ENCODE measurements around the gene ZBTB46. TPM values are rescaled to one million over a fixed set of nuclear protein-coding genes. Genes with fewer than 3 reads are reported as not detected.
A peak's percentile ranks its signal among the peaks of the same experiment; 100 is the strongest.

Gene ZBTB46
- total RNA-seq, 1 donor from 2014 or later = 13.8 TPM

GRCh38 chr20:63846128-63846771, 15.2 kb upstream of the ZBTB46 start:
- intact Hi-C loops (cut with DNase I) = loop anchor here (1.0 to 2.0 kb wide), 2 partner anchors 12 to 13 kb away; no protein-coding TSS in a partner anchor
- ATAC-seq = peak; percentile 83
- peak; percentile 84 for DNase-seq (ENCODE audit: missing footprints)

GRCh38 chr20:63844511-63844991, 13.5 kb upstream of the ZBTB46 start:
- DNase-seq (ENCODE audit: missing footprints) (no peak), ATAC-seq (no peak)
- intact Hi-C loops (cut with DNase I) = no loop called here

GRCh38 chr20:63843778-63844177, 12.7 kb upstream of the ZBTB46 start:
- DNase-seq (ENCODE audit: missing footprints) = no peak
- intact Hi-C loops (cut with DNase I) = no loop called here
- ATAC-seq = no peak

GRCh38 chr20:63843222-63843621, 12.2 kb upstream of the ZBTB46 start:
- ATAC-seq = no peak
- DNase-seq (ENCODE audit: missing footprints) = no peak
- intact Hi-C loops (cut with DNase I) = no loop called here

- intact Hi-C loops (cut with DNase I) = no loop called here
- ATAC-seq = no peak
- no peak for DNase-seq (ENCODE audit: missing footprints)
Observed at GRCh38 chr20:63842258-63842657, 11.2 kb upstream of the ZBTB46 start.

- ATAC-seq = no peak
- no peak for DNase-seq (ENCODE audit: missing footprints)
- intact Hi-C loops (cut with DNase I) = no loop called here
Observed at GRCh38 chr20:63840405-63840828, 9.4 kb upstream of the ZBTB46 start.

GRCh38 chr20:63839620-63840019, 8.6 kb upstream of the ZBTB46 start:
- intact Hi-C loops (cut with DNase I) = no loop called here
- no peak for ATAC-seq
- no peak for DNase-seq (ENCODE audit: missing footprints)

GRCh38 chr20:63837479-63837878, 6.4 kb upstream of the ZBTB46 start:
- DNase-seq (ENCODE audit: missing footprints) (no peak), ATAC-seq (no peak)
- intact Hi-C loops (cut with DNase I) = no loop called here

- DNase-seq (ENCODE audit: missing footprints) (no peak), ATAC-seq (no peak)
- intact Hi-C loops (cut with DNase I) = no loop called here
Observed at GRCh38 chr20:63836458-63837344, 5.6 kb upstream of the ZBTB46 start.

GRCh38 chr20:63835021-63835858, 4.2 kb upstream of the ZBTB46 start:
- ATAC-seq (peak; percentile 94), DNase-seq (ENCODE audit: missing footprints) (peak; percentile 92)
- intact Hi-C loops (cut with DNase I) = no loop called here

GRCh38 chr20:63834491-63834880, 3.4 kb upstream of the ZBTB46 start:
- no peak for ATAC-seq
- DNase-seq (ENCODE audit: missing footprints) = no peak
- intact Hi-C loops (cut with DNase I) = loop anchor here (5.0 kb wide), 1 partner anchor 47 kb away; no protein-coding TSS in a partner anchor

GRCh38 chr20:63833776-63834490, 2.9 kb upstream of the ZBTB46 start:
- DNase-seq (ENCODE audit: missing footprints) (no peak), ATAC-seq (no peak)
- intact Hi-C loops (cut with DNase I) = loop anchor here (2.0 to 5.0 kb wide), 2 partner anchors 13 to 47 kb away; no protein-coding TSS in a partner anchor

- intact Hi-C loops (cut with DNase I) = loop anchor here (2.0 to 5.0 kb wide), 2 partner anchors 15 to 45 kb away; no protein-coding TSS in a partner anchor
- peak; percentile 27 for ATAC-seq
- DNase-seq (ENCODE audit: missing footprints) = peak; percentile 78
Observed at GRCh38 chr20:63831993-63832686, 1.1 kb upstream of the ZBTB46 start.

GRCh38 chr20:63831646-63831992, 555 bp upstream of the ZBTB46 start:
- intact Hi-C loops (cut with DNase I) = loop anchor here (5.0 kb wide), 1 partner anchor 44 kb away; no protein-coding TSS in a partner anchor
- DNase-seq (ENCODE audit: missing footprints) = no peak
- no peak for ATAC-seq

- ATAC-seq = no peak
- DNase-seq (ENCODE audit: missing footprints) = peak; percentile 60
- intact Hi-C loops (cut with DNase I) = loop anchor here (2.0 to 5.0 kb wide), 2 partner anchors 35 to 43 kb away; partner anchors contain the start of gene TPD52L2
Observed at GRCh38 chr20:63829945-63830835, 874 bp downstream of the ZBTB46 start.

GRCh38 chr20:63829603-63829944, 1.5 kb downstream of the ZBTB46 start:
- intact Hi-C loops (cut with DNase I) = loop anchor here (2.0 kb wide), 1 partner anchor 35 kb away; the partner anchor contains the start of gene TPD52L2
- DNase-seq (ENCODE audit: missing footprints) = no peak
- ATAC-seq = no peak

- DNase-seq (ENCODE audit: missing footprints) = no peak
- intact Hi-C loops (cut with DNase I) = loop anchor here (2.0 kb wide), 1 partner anchor 36 kb away; the partner anchor contains the start of gene TPD52L2
Observed at GRCh38 chr20:63828951-63829350, 2.1 kb downstream of the ZBTB46 start.

More at GRCh38 chr20:63828951-63829350, 2.1 kb downstream of the ZBTB46 start:
- ATAC-seq = no peak
